OCI-LY1 (cell line): Measurements from ENCODE around the gene ARHGAP22.

Source experiments
- H2AFZ ChIP-seq: fragments of 200-600 bp; sonication (generic), shearing (Covaris generic); 2 replicates; pipeline ENCODE4 v1.6.0; 2014; ENCODE audit warnings: antibody characterized with exemption, mild to moderate bottlenecking, low read length
- H3F3A ChIP-seq: fragments of 200-600 bp; sonication (generic), shearing (Covaris generic); 2 replicates; pipeline ENCODE4 v1.6.0; 2014; ENCODE audit warnings: mild to moderate bottlenecking, antibody characterized with exemption, low read length, moderate library complexity; ENCODE audit not compliant: insufficient read depth
- H3K27ac ChIP-seq: fragments of 200-600 bp; sonication (generic); 2 replicates; pipeline ENCODE4 v1.5.1; 2014; ENCODE audit warnings: low read length, mixed run types, mild to moderate bottlenecking, low read depth; ENCODE audit not compliant: poor library complexity, severe bottlenecking
- H3K27me3 ChIP-seq: fragments of 200-600 bp; sonication (generic); 2 replicates; pipeline ENCODE4 v1.6.0; 2014; ENCODE audit warnings: antibody characterized with exemption, mild to moderate bottlenecking, low read length, moderate library complexity; ENCODE audit not compliant: insufficient read depth
- H3K36me3 ChIP-seq: fragments of 200-600 bp; sonication (generic); 2 replicates; pipeline ENCODE4 v1.6.1; 2014; ENCODE audit warnings: mild to moderate bottlenecking, antibody characterized with exemption, low read length, moderate library complexity, mixed read lengths; ENCODE audit not compliant: insufficient read depth
- H3K4me1 ChIP-seq: fragments of 200-600 bp; sonication (generic); 2 replicates; pipeline ENCODE4 v1.5.1; 2014; ENCODE audit warnings: mild to moderate bottlenecking, low read length, moderate library complexity; ENCODE audit not compliant: insufficient read depth, severe bottlenecking
- H3K4me2 ChIP-seq: fragments of 200-600 bp; sonication (generic), shearing (Covaris generic); 2 replicates; pipeline ENCODE4 v1.6.1; 2014; ENCODE audit warnings: low read length
- H3K4me3 ChIP-seq: fragments of 200-600 bp; sonication (generic); 2 replicates; pipeline ENCODE4 v1.5.1; 2014; ENCODE audit warnings: low read length, low read depth, mild to moderate bottlenecking, mixed read lengths; ENCODE audit not compliant: poor library complexity, severe bottlenecking
- H3K79me2 ChIP-seq: fragments of 200-600 bp; shearing (Covaris generic); 2 replicates; pipeline ENCODE4 v1.6.1; 2016; ENCODE audit warnings: mixed run types, low read length, mixed read lengths; ENCODE audit not compliant: insufficient read depth
- H3K9ac ChIP-seq: fragments of 200-600 bp; sonication (generic), shearing (Covaris generic); 2 replicates; pipeline ENCODE4 v1.6.1; 2014; ENCODE audit warnings: mild to moderate bottlenecking, low read length, mixed read lengths
- H3K9me2 ChIP-seq: fragments of 200-600 bp; sonication (generic), shearing (Covaris generic); 2 replicates; pipeline ENCODE4 v1.6.1; 2014; ENCODE audit warnings: low read depth, mild to moderate bottlenecking, low read length, mixed read lengths
- H3K9me3 ChIP-seq: fragments of 200-600 bp; shearing (Covaris generic); 2 replicates; pipeline ENCODE4 v1.6.1; 2014; ENCODE audit warnings: low read length, mixed read lengths
- H4K20me1 ChIP-seq: fragments of 200-600 bp; sonication (generic), shearing (Covaris generic); 2 replicates; pipeline ENCODE4 v1.6.0; 2016; ENCODE audit warnings: mild to moderate bottlenecking, low read length; ENCODE audit not compliant: insufficient read depth
- CTCF ChIP-seq: fragments of 200-600 bp; sonication (generic), shearing (Covaris generic); IDR thresholded peaks from 2 replicates; pipeline ENCODE4 v1.5.1; 2017; ENCODE audit warnings: mild to moderate bottlenecking, antibody characterized with exemption, low read length, moderate library complexity, mixed read lengths
- EZH2 ChIP-seq: fragments of 200-600 bp; sonication (generic), shearing (Covaris generic); IDR thresholded peaks from 2 replicates; pipeline ENCODE4 v1.8.0; 2017; ENCODE audit warnings: borderline replicate concordance, mixed run types, mild to moderate bottlenecking, antibody characterized with exemption, low read length, moderate library complexity, mixed read lengths

Gene ARHGAP22

DNA sequence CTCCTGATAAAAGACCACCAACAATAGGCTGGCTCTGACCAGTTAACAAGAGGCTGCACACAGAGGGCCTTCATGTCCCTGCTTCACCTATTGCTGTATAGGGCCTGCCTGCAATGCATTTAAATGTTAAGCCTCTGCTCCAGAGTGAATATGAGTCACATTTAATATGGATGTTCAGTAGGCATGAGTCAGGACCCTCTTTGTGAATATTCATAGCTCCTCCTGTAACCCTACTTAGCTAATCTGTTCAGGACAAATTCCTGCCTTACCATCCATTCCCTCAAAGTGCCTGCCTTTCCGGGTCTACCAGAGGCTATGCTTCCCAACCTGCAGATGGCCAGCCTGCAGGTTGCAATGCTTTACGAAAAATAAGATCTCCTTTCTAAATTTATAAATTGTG lies 32.5 kb downstream of the ARHGAP22 start:
- H3K4me3 ChIP-seq = no peak overlapping the region
- TF ChIP-seq CTCF = no peak
- TF ChIP-seq EZH2 = no peak
- H3K36me3 ChIP-seq = no peaks in the 10 kb centered on the region
- H3F3A ChIP-seq = no peaks in the 10 kb centered on the region
- peaks cover 12% of the 10 kb centered on the region for H3K4me1 ChIP-seq
- H2AFZ ChIP-seq = no peak overlapping the region
- H3K79me2 ChIP-seq = no peaks in the 10 kb centered on the region
- no peak overlapping the region for H3K4me2 ChIP-seq
- no peak overlapping the region for H3K27ac ChIP-seq
- no peaks in the 10 kb centered on the region for H3K9me3 ChIP-seq
- no peaks in the 10 kb centered on the region for H3K9me2 ChIP-seq
- 0 out of 2 replicates have a peak, but pooled peaks cover 4% of the 10 kb centered on the region for H3K27me3 ChIP-seq
- H4K20me1 ChIP-seq = no peaks in the 10 kb centered on the region
- no peak overlapping the region for H3K9ac ChIP-seq

DNA sequence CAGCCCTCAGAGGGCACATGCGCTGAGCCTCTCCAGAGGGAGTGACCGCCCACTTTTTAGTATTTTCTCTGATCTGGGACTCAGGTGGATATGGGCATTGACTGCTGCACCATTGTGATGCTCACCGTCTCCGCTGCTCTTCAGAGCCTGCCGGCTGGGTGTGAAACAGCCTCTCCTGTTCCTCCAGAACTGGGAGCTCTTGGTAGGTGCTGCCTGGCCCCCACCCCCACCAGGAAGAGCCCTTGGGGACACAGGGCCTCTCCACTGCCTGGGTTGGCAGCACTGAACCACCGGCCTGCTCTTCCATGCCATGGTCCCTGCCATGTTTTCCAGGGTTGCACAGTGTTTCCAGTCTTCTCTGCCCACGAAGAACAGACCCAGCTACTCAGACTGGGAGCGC lies 36.3 kb downstream of the ARHGAP22 start:
- no peak overlapping the region for H3K9ac ChIP-seq
- H3K79me2 ChIP-seq = no peaks in the 10 kb centered on the region
- TF ChIP-seq CTCF (no peak), EZH2 (no peak)
- H3K36me3 ChIP-seq = no peaks in the 10 kb centered on the region
- no peak overlapping the region for H3K4me3 ChIP-seq
- H3K9me2 ChIP-seq = no peaks in the 10 kb centered on the region
- H3K27ac ChIP-seq = no peak overlapping the region
- H3K27me3 ChIP-seq = 0 out of 2 replicates have a peak, but pooled peaks cover under 1% of the 10 kb centered on the region
- H3K9me3 ChIP-seq = no peaks in the 10 kb centered on the region
- no peak overlapping the region for H2AFZ ChIP-seq
- no peaks in the 10 kb centered on the region for H3F3A ChIP-seq
- H3K4me2 ChIP-seq = no peak overlapping the region
- no peaks in the 10 kb centered on the region for H3K4me1 ChIP-seq
- H4K20me1 ChIP-seq = no peaks in the 10 kb centered on the region

GRCh38 chr10:48568131-48568530 lies 36.7 kb downstream of the ARHGAP22 start:
- H2AFZ ChIP-seq = no peak overlapping the region
- no peak overlapping the region for H3K27ac ChIP-seq
- H3K27me3 ChIP-seq = no peaks in the 10 kb centered on the region
- H3F3A ChIP-seq = no peaks in the 10 kb centered on the region
- H3K4me3 ChIP-seq = no peak overlapping the region
- no peaks in the 10 kb centered on the region for H3K79me2 ChIP-seq
- H3K9me3 ChIP-seq = no peaks in the 10 kb centered on the region
- no peaks in the 10 kb centered on the region for H3K36me3 ChIP-seq
- no peak overlapping the region for H3K9ac ChIP-seq
- H4K20me1 ChIP-seq = no peaks in the 10 kb centered on the region
- TF ChIP-seq CTCF (no peak), EZH2 (no peak)
- H3K4me1 ChIP-seq = no peaks in the 10 kb centered on the region
- no peak overlapping the region for H3K4me2 ChIP-seq
- H3K9me2 ChIP-seq = no peaks in the 10 kb centered on the region
